Prostate gland (tissue), 2 donors: ENCODE measurements around the gene MED15.

Source experiments
- CTCF ChIP-seq, 4 experiments: fragments of 200-600 bp in 2 of 4; fragments of 450-650 bp in 2 of 4; sonication (generic) in 2 of 4; IDR thresholded peaks; 1 replicate in 3 of 4; 2 replicates in 1 of 4; pipeline ENCODE4 v1.5.1; 2016 to 2019; ENCODE audit warnings: antibody characterized with exemption in 4 of 4, mild to moderate bottlenecking in 2 of 4, moderate library complexity in 2 of 4
- POLR2A ChIP-seq: fragments of 450-650 bp; IDR thresholded peaks from one replicate; pipeline ENCODE4 v1.6.1; 2016; ENCODE audit warnings: antibody characterized with exemption, mild to moderate bottlenecking
- POLR2AphosphoS5 ChIP-seq: sonication (generic); formaldehyde crosslinking; IDR thresholded peaks from one replicate; pipeline ENCODE4 v1.6.1; 2017; ENCODE audit warnings: antibody characterized with exemption

GRCh38 chr22:20531154-20531403 is 23.7 kb downstream of the MED15 start:
- TF ChIP-seq POLR2AphosphoS5 (no peak), POLR2A (no peak), CTCF (IDR thresholded peaks at IDR 0.05) (no peak)
